Brain microvascular endothelial cell (primary cell): ENCODE measurements around the gene MRPL38.
"Not testable (repeated sequence)": the region's sequence is repeated elsewhere in the genome, so short reads cannot be mapped to it uniquely, and the experiment has no call there.

ENCODE experiments used
- DNase-seq: peaks from one replicate; pipeline ENCODE4 v3.0.0-alpha.2; 2020
- H3K27ac ChIP-seq: fragments of 250-450 bp; sonication (Bioruptor Pico); 2 replicates; pipeline ENCODE4 v1.5.1; 2020; ENCODE audit warnings: mild to moderate bottlenecking, moderate library complexity
- H3K27me3 ChIP-seq: fragments of 250-450 bp; sonication (Bioruptor Pico); replicated peaks from 2 replicates; pipeline ENCODE4 v1.5.1; 2020; ENCODE audit warnings: mild to moderate bottlenecking
- H3K36me3 ChIP-seq: fragments of 250-450 bp; sonication (Bioruptor Pico); replicated peaks from 2 replicates; pipeline ENCODE4 v1.5.1; 2020; ENCODE audit warnings: mild to moderate bottlenecking
- H3K4me3 ChIP-seq: 2 replicates; pipeline ENCODE4 v1.5.1; 2011; ENCODE audit warnings: low read depth, mild to moderate bottlenecking, control low read depth, low read length, moderate library complexity
- in situ Hi-C: cut with HindIII; loops from 2 replicates; pipeline ENCODE4 v1.10.0; 2017; ENCODE audit warnings: low sequenced_read_pairs, low pct_ligation_motif_present
- TF ChIP-seq, protein P1 (sequence below): IDR thresholded peaks from 2 replicates; pipeline ENCODE4 v1.5.1; 2011; ENCODE audit warnings: low read depth, mild to moderate bottlenecking, moderate library complexity, low read length, control low read depth, inconsistent platforms; ENCODE audit errors: missing control alignments

MRPL38 gene

DNA sequence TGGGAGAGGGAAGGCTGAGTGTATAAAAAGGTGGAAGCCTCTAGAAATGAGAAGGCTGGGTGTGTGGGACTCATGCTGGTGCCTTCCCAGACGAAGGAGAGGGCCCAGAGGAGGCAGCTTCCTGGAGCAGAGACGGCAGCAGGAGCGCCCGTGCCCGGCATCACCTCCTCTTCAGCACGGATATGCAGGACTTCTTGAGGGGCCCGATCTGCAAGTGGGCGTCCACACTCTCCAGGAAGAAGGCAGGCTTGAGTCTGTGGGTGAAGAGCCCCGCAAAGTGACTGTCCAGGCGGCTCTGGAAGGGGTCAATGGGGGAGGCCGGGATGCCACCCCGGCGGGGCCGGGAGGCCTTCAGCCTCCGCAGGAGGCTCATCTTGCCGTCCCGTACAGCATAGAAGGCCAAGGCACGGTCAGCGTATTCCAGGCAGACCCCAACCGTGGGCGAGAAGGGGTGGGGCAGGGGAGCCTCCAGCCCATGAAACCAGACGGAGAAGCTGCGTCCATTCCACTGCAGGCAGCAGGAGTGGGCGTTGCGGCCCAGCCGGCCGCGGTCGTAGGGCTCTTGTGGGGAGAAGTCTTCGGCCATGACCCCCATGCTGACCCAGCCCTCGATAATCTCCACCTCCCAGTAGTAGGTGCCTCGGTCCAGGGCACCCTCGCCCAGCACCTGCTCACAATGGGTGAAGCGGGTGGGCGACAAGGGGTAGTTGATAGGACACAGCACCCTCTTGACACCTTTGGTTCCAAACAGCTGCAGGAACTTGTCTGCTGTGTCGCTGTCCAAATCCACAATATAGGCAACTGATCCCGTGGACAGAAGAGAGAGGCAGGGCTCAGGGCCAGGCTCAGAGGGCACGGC, 30.1 kb downstream of the MRPL38 start:
- Histone ChIP-seq H3K27me3 (no peaks in the 10 kb centered on the region), H3K27ac (no peak overlapping the region), H3K36me3 (no peaks in the 10 kb centered on the region), H3K4me3 (no peak overlapping the region)
- no peak for DNase-seq
- TF ChIP-seq, protein P1, sequence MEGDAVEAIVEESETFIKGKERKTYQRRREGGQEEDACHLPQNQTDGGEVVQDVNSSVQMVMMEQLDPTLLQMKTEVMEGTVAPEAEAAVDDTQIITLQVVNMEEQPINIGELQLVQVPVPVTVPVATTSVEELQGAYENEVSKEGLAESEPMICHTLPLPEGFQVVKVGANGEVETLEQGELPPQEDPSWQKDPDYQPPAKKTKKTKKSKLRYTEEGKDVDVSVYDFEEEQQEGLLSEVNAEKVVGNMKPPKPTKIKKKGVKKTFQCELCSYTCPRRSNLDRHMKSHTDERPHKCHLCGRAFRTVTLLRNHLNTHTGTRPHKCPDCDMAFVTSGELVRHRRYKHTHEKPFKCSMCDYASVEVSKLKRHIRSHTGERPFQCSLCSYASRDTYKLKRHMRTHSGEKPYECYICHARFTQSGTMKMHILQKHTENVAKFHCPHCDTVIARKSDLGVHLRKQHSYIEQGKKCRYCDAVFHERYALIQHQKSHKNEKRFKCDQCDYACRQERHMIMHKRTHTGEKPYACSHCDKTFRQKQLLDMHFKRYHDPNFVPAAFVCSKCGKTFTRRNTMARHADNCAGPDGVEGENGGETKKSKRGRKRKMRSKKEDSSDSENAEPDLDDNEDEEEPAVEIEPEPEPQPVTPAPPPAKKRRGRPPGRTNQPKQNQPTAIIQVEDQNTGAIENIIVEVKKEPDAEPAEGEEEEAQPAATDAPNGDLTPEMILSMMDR, result no peak
- in situ Hi-C loops, result no loop called here

DNA sequence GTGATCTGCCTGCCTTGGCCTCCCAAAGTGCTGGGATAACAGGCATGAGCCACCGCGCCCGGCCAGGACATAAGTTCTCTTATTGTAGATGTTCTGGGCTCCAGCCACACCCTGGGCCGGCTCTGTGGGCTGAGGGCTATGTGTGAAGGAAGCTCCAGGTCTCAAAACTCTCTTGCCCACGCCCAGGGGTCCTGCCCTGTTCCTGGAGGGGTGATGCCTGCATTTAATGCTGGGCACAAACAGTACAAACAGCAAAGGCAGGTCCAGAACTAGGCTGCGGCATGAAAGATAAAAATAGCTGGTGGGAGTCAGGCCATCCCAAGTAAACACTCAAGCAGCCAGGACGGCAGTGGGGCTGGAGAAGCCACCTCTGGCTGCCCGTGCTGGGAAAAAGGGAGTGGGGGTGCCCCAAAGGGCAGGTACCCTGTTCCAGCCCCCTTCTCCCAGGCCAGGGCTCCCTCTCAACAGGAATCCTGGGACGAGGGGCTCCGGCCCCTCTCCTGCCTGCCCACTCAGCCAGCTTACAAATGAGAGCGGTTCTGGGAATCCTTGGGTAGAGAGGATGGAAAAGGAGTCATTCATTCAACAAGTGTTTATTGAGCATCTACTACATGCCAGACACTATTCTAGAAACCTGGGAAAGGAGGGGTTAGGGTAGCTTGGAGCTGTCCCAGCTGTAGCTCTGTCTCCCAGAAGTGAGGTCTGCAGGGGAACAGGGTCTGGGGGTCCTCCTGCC, 30.9 kb downstream of the MRPL38 start:
- DNase-seq, result no peak
- in situ Hi-C loops, result no loop called here
- TF ChIP-seq, protein P1, result no peak
- H3K27me3 ChIP-seq, result no peaks in the 10 kb centered on the region
- H3K27ac ChIP-seq, result no peak overlapping the region
- H3K36me3 ChIP-seq, result no peaks in the 10 kb centered on the region
- no peak overlapping the region for H3K4me3 ChIP-seq

DNA sequence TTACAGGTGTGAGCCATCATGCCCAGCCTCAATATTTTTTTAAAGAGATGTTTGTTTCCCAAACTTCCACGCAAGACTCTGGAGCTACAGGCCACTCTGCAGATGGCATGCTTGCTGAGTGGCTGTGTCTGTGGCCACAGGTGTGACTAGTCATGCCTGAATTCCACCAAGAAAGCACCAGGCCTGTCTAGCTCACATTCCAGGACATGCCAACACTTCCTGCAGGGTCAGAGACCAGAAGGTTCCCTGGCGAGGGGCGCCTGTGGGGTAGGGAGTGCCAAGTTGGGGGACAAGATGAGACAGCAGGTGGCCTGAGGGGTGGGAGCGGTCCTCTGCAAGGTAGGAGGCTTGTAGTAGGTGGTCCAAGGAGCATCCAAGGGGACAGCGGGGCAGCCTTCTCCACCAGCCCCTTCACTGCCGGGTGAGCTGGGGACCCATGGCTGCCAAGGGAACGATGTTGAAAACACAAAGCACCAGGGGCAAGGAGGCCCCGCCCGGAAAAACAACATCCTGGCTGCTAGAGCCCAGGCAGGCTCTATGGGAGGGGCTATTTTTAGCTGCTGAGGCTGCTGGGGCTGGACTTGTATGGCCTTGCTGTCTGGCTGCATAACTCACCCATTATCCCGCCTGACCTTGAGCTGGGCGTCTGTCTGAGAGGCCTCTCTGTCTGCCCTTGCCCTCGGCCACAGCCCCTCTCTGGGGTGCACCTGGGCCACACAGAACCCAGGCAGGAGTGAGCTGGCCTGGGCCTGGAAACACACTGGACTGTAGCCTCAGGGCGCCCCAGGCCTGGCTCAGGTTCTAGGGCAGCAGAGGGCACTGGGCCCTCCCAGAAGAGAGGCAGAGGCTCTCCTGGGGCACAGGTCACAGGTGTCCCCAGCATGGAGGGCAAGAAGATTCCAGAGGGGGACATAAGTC, 32.0 kb downstream of the MRPL38 start:
- in situ Hi-C loops, result no loop called here
- Histone ChIP-seq H3K36me3 (no peaks in the 10 kb centered on the region), H3K27me3 (no peaks in the 10 kb centered on the region), H3K27ac (peak overlapping the region; percentile 73), H3K4me3 (no peak overlapping the region)
- TF ChIP-seq, protein P1, result no peak
- DNase-seq, result peak; percentile 86

DNA sequence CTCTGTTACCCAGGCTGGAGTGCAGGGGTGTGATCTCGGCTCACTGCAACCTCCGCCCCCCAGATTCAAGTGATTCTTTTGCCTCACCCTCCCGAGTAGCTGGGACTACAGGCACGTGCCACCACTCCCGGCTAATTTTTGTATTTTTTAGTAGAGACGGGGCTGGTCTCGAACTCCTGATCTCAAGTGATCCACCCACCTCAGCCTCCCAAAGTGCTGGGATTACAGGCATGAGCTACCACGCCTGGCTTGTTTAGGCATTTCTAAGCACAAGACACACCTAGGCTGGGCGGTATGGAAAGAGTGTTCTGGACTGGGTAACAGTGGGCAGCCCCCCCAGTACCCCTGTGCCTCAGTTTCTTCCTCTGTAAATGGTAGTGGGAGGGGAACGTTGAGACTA, 34.5 kb downstream of the MRPL38 start:
- H3K27me3 ChIP-seq, in situ Hi-C loops, H3K27ac ChIP-seq, H3K4me3 ChIP-seq, H3K36me3 ChIP-seq, DNase-seq: not testable (repeated sequence)

DNA sequence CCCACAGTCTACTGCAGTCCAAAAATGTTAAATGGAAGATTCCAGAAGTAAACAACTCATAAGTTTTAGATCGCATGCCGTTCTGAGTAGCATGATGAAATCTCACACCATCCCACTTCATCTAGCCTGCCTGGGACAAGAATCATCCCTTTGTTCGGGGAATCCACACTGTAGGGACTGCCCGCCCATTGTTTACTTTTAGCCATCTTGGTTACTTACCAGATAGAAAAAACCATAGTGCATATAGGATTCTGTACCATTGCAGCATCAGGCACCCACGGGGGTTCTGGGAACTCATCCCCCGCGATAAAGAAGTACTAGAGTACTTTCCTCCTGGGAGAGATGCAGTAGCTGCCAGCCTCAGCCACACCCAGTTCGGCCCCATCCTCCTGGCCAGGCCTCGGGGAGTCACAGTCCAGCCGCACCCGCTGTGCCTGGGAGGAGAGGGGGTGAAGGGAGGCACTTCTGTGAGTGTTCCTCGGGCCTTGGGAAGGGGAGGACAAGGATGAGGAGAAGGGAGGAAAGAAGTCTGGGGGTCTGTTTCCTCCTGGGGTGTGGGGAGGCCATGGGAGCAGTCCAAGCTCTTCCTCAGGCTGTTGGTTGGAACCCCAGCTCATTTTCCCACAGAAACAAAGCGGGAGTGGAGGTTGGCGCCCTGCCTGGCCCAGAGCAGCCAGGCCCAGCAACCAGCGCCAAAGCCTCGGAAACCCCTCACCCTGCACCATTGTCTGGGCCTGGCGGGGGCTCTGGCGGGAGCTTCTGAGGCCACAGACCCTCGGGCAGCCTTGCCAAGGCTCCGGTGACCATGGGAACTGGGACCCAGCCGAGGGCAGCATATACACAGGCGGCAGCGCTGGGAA, 35.2 kb downstream of the MRPL38 start:
- Histone ChIP-seq H3K36me3 (no peaks in the 10 kb centered on the region), H3K27me3 (no peaks in the 10 kb centered on the region), H3K4me3 (no peak overlapping the region), H3K27ac (no peak overlapping the region)
- in situ Hi-C loops, result no loop called here
- TF ChIP-seq, protein P1, result no peak
- no peak for DNase-seq

DNA sequence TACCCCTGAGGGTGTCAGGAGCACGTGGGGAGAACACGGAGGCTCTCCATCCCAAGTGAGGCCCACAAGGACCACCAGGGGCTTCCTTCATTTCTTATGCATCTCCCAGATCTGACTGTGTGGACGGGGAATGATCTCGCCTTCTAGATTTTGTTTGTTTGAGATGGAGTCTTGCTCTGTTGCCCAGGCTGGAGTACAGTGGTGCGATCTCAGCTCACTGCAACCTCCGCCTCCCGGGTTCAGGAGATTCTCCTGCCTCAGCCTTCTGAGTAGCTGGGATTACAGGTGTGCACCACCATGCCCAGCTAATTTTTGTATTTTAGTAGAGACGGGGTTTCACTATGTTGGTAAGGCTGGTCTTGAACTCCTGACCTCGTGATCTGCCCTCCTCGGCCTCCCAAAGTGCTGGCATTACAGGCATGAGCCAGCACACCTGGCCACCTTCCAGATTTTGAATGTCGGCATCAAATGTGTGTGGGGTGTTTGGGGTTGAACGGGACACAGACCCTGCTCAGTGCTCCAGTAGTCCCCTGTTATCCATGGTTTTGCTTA, 35.9 kb downstream of the MRPL38 start:
- H3K27ac ChIP-seq, H3K27me3 ChIP-seq, in situ Hi-C loops, H3K36me3 ChIP-seq, DNase-seq, H3K4me3 ChIP-seq: not testable (repeated sequence)

DNA sequence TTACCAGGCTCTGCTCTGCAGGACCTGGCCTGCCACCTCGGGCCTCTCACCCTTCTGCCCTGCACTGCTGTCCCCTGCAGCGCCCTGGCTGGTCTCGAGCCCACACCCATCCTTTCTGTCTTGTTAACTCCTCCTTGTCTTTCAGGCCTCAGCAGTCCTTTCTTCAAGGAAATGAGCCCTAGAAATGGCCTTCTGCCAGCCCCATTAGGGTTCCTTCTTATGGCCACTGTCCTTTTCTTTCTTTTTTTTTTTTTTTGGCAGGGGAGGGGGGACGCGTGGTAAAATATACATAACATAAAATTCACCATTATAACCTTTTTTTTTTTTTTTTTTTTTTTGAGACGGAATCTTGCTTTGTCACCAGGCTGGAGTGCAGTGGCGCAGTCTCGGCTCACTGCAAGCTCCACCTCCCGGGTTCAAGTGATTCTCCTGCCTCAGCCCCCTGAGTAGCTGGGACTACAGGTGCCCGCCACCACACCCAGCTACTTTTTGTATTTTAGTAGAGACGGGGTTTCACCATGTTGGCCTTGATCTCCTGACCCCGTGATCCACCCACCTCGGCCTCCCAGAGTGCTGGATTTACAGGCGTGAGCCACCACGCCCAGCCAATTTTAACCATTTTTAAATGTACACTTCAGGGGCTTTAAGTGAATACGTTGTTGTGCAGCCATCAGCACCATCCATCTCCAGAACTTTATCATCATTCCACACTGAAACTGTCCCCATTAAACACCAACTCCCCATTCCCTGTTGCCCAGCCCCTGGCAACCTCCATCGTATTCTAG, 39.1 kb downstream of the MRPL38 start:
- H3K27ac ChIP-seq, in situ Hi-C loops, H3K36me3 ChIP-seq, H3K27me3 ChIP-seq, DNase-seq, H3K4me3 ChIP-seq: not testable (repeated sequence)

DNA sequence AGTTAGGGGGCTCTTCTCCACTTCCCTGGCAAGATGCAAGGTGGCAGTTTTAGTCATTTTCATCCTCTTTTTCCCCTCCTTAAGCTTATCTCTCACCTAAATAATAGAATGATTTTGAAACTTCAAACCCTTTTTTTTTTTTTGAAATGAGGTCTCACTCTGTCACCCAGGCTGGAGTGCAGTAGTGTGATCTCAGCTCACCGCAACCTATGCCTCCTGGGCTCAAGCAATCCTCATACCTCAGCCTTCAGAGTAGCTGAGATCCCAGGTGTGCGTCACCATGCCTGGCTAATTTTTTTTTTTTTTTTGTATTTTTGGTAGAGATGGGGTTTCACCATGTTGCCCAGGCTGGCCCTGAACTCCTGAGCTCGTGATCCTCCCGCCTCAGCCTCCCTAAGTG, 39.8 kb downstream of the MRPL38 start:
- H3K36me3 ChIP-seq, in situ Hi-C loops, DNase-seq, H3K4me3 ChIP-seq, H3K27me3 ChIP-seq, H3K27ac ChIP-seq: not testable (repeated sequence)
